Measurements from ENCODE around the gene ZNF281.

Gene ZNF281

GRCh38 chr1:200443860-200444259, 34.0 kb upstream of the ZNF281 start:
- Histone ChIP-seq H3K79me2 (ENCODE audit: control insufficient read depth, low read length) (no peaks in the 10 kb centered on the region), H3K27ac (ENCODE audit: low read depth, low read length) (no peak overlapping the region), H3K9me2 (replicated peaks; ENCODE audit: control insufficient read depth, low read length) (no peaks in the 10 kb centered on the region), H3K4me1 (ENCODE audit: control insufficient read depth, low read length) (peaks cover 7% of the 10 kb centered on the region), H3K4me3 (ENCODE audit: low read length) (no peak overlapping the region), H3K36me3 (ENCODE audit: control insufficient read depth, low read length) (no peaks in the 10 kb centered on the region), H4K20me1 (ENCODE audit: control insufficient read depth, insufficient read depth, low read depth, low read length) (no peaks in the 10 kb centered on the region), H3K9me3 (ENCODE audit: control insufficient read depth, insufficient read depth, low read length) (no peaks in the 10 kb centered on the region), H3F3A (ENCODE audit: control insufficient read depth, insufficient read depth) (no peaks in the 10 kb centered on the region), H3K4me2 (ENCODE audit: low read length) (no peak overlapping the region), H3K27me3 (ENCODE audit: control insufficient read depth, low read length) (no peaks in the 10 kb centered on the region)
- TF ChIP-seq, protein P1, sequence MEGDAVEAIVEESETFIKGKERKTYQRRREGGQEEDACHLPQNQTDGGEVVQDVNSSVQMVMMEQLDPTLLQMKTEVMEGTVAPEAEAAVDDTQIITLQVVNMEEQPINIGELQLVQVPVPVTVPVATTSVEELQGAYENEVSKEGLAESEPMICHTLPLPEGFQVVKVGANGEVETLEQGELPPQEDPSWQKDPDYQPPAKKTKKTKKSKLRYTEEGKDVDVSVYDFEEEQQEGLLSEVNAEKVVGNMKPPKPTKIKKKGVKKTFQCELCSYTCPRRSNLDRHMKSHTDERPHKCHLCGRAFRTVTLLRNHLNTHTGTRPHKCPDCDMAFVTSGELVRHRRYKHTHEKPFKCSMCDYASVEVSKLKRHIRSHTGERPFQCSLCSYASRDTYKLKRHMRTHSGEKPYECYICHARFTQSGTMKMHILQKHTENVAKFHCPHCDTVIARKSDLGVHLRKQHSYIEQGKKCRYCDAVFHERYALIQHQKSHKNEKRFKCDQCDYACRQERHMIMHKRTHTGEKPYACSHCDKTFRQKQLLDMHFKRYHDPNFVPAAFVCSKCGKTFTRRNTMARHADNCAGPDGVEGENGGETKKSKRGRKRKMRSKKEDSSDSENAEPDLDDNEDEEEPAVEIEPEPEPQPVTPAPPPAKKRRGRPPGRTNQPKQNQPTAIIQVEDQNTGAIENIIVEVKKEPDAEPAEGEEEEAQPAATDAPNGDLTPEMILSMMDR (IDR thresholded peaks at IDR 0.05; ENCODE audit: low read depth, low read length, poor library complexity, severe bottlenecking) = no peak
- no peak for TF ChIP-seq EZH2phosphoT487 (IDR thresholded peaks at IDR 0.05; ENCODE audit: borderline replicate concordance, low read length)

DNA sequence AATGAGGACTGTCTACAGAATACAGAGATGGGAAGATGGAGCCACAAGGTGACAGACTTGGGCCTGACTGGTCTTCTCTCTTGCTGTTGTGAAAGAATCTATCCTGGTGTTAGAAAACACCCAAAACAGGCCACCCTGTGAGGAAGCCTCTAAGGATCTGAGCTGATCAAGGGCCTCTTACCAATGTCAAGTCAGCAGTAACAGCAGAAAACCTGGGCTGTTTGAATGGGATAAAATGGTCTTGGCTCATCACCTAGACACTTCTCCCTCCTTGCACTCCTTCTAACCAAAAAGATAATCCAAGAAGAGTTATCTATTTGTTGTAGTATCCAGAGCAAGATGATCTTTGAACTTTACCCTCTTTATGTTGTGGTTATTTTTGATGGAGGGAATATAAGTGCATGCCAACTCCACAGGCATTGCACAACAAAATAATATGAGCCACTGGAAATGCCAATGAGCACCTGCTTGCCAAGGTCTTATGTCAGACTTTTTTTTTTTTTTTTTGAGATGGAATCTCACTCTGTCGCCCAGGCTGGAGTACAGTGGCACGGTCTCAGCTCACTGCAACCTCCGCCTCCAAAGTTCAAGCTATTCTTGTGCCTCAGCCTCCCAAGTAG, 32.8 kb upstream of the ZNF281 start:
- no peak overlapping the region for H3K4me2 ChIP-seq (ENCODE audit: low read length)
- H3K9me3 ChIP-seq (ENCODE audit: control insufficient read depth, insufficient read depth, low read length) = no peaks in the 10 kb centered on the region
- no peak overlapping the region for H3K4me3 ChIP-seq (ENCODE audit: low read length)
- H3K27me3 ChIP-seq (ENCODE audit: control insufficient read depth, low read length) = no peaks in the 10 kb centered on the region
- H3K27ac ChIP-seq (ENCODE audit: low read depth, low read length) = no peak overlapping the region
- H4K20me1 ChIP-seq (ENCODE audit: control insufficient read depth, insufficient read depth, low read depth, low read length) = no peaks in the 10 kb centered on the region
- H3K4me1 ChIP-seq (ENCODE audit: control insufficient read depth, low read length) = no peaks in the 10 kb centered on the region
- no peaks in the 10 kb centered on the region for H3K9me2 ChIP-seq (replicated peaks; ENCODE audit: control insufficient read depth, low read length)
- H3F3A ChIP-seq (ENCODE audit: control insufficient read depth, insufficient read depth) = no peaks in the 10 kb centered on the region
- no peak for TF ChIP-seq EZH2phosphoT487 (IDR thresholded peaks at IDR 0.05; ENCODE audit: borderline replicate concordance, low read length)
- TF ChIP-seq, protein P1 (IDR thresholded peaks at IDR 0.05; ENCODE audit: low read depth, low read length, poor library complexity, severe bottlenecking) = no peak
- H3K36me3 ChIP-seq (ENCODE audit: control insufficient read depth, low read length) = no peaks in the 10 kb centered on the region
- H3K79me2 ChIP-seq (ENCODE audit: control insufficient read depth, low read length) = no peaks in the 10 kb centered on the region

GRCh38 chr1:200442023-200442422, 32.2 kb upstream of the ZNF281 start:
- TF ChIP-seq, protein P1 (IDR thresholded peaks at IDR 0.05; ENCODE audit: low read depth, low read length, poor library complexity, severe bottlenecking) = no peak
- no peak for TF ChIP-seq EZH2phosphoT487 (IDR thresholded peaks at IDR 0.05; ENCODE audit: borderline replicate concordance, low read length)
- Histone ChIP-seq H3K4me2 (ENCODE audit: low read length) (no peak overlapping the region), H3K27ac (ENCODE audit: low read depth, low read length) (no peak overlapping the region), H3F3A (ENCODE audit: control insufficient read depth, insufficient read depth) (no peaks in the 10 kb centered on the region), H3K79me2 (ENCODE audit: control insufficient read depth, low read length) (no peaks in the 10 kb centered on the region), H4K20me1 (ENCODE audit: control insufficient read depth, insufficient read depth, low read depth, low read length) (no peaks in the 10 kb centered on the region), H3K4me3 (ENCODE audit: low read length) (no peak overlapping the region), H3K9me2 (replicated peaks; ENCODE audit: control insufficient read depth, low read length) (no peaks in the 10 kb centered on the region), H3K36me3 (ENCODE audit: control insufficient read depth, low read length) (no peaks in the 10 kb centered on the region), H3K9me3 (ENCODE audit: control insufficient read depth, insufficient read depth, low read length) (no peaks in the 10 kb centered on the region), H3K27me3 (ENCODE audit: control insufficient read depth, low read length) (no peaks in the 10 kb centered on the region), H3K4me1 (ENCODE audit: control insufficient read depth, low read length) (no peaks in the 10 kb centered on the region)
